ENCODE data around the gene GLT1D1. TPM values are rescaled to one million over a fixed set of nuclear protein-coding genes. Genes with fewer than 3 reads are reported as not detected.

GLT1D1 gene
- total RNA-seq, 2 experiments from 2014 or later = 0.27 to 0.30 TPM

GRCh38 chr12:128817111-128818015 lies 35.9 kb upstream of the GLT1D1 start:
- H3K9me3 Mint-ChIP-seq = no peaks in the 10 kb centered on the region
- no peak for DNase-seq
- peaks cover 65% of the 10 kb centered on the region for H3K36me3 Mint-ChIP-seq
- H3K27ac Mint-ChIP-seq = peak overlapping the region; percentile 70
- peaks cover 50% of the 10 kb centered on the region for H3K4me1 Mint-ChIP-seq
- no peak overlapping the region for H3K4me3 Mint-ChIP-seq
- H3K27me3 Mint-ChIP-seq = no peaks in the 10 kb centered on the region

GRCh38 chr12:128818065-128819022 lies 34.9 kb upstream of the GLT1D1 start:
- DNase-seq = no peak
- Mint-ChIP-seq H3K27ac (peak overlapping the region; percentile 35), H3K4me3 (no peak overlapping the region), H3K27me3 (no peaks in the 10 kb centered on the region), H3K4me1 (peaks cover 52% of the 10 kb centered on the region), H3K9me3 (no peaks in the 10 kb centered on the region), H3K36me3 (peaks cover 61% of the 10 kb centered on the region)

DNA sequence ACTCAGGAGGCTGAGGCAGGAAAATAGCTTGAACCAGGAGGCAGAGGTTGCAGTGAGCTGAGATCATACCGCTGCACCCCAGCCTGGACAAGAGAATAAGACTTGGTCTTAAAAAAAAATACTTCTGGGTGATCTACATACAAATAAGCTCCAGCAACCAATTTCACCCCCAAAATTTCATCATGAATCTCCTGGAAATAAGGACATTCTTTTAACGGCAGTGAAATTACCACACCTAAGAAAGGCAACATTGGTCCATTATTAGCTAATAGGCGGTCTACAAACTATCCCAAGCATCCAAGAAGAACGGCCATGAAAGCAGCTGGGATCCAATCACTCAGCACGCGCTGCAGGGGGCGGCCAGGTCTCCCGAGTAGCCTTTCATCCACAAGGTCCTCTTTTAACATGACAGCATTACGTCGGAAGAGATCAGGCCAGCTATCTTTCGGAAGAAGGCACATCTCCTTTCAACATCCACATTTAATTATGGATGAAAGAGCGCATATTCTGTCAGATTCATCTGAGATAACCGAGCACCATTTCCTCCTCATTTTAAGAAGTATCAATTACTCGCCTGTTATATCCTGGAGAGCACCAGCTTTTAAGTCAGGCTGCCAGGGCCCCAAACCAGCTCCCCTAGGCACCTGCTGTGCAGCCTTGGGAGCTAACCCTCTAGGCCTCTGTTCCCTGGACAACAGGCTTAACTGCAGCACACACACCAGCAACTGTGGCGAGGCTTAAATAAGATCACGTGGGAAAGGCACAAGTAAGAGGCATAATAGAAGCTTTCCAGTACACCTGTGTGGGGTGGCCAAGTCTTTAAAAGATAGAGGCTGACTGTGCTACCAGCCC lies 33.8 kb upstream of the GLT1D1 start:
- Mint-ChIP-seq H3K27me3 (no peaks in the 10 kb centered on the region), H3K27ac (no peak overlapping the region), H3K9me3 (no peaks in the 10 kb centered on the region), H3K36me3 (peaks cover 52% of the 10 kb centered on the region), H3K4me3 (no peak overlapping the region), H3K4me1 (peaks cover 47% of the 10 kb centered on the region)
- no peak for DNase-seq

DNA sequence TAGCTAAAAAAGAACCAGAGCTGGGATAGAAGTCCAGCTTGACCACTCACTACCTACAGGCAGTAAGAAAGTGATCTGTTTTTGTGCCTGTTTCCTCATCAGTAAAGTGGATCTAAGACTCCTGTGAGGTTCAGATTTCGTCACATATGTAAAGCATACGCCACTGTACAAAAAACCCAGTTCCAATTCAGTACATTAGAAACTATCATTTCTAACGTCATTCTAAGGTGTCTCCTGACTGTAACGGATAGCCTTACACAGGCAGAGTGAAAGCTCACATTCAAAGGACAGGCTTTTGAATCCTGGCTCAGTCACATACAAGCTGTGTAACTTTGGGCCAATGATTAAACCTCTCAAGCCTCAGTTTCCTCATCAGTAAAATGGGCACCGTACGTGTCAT lies 33.0 kb upstream of the GLT1D1 start:
- peaks cover 47% of the 10 kb centered on the region for H3K4me1 Mint-ChIP-seq
- H3K27ac Mint-ChIP-seq = no peak overlapping the region
- no peak for DNase-seq
- H3K9me3 Mint-ChIP-seq = no peaks in the 10 kb centered on the region
- H3K4me3 Mint-ChIP-seq = no peak overlapping the region
- H3K36me3 Mint-ChIP-seq = peaks cover 46% of the 10 kb centered on the region
- no peaks in the 10 kb centered on the region for H3K27me3 Mint-ChIP-seq

- Mint-ChIP-seq H3K4me1 (peaks cover 45% of the 10 kb centered on the region), H3K27ac (peak overlapping the region; percentile 32), H3K4me3 (peak overlapping the region; percentile 74), H3K9me3 (no peaks in the 10 kb centered on the region), H3K36me3 (peaks cover 42% of the 10 kb centered on the region), H3K27me3 (no peaks in the 10 kb centered on the region)
- no peak for DNase-seq
Measured at GRCh38 chr12:128820723-128821432, 32.4 kb upstream of the GLT1D1 start.

DNA sequence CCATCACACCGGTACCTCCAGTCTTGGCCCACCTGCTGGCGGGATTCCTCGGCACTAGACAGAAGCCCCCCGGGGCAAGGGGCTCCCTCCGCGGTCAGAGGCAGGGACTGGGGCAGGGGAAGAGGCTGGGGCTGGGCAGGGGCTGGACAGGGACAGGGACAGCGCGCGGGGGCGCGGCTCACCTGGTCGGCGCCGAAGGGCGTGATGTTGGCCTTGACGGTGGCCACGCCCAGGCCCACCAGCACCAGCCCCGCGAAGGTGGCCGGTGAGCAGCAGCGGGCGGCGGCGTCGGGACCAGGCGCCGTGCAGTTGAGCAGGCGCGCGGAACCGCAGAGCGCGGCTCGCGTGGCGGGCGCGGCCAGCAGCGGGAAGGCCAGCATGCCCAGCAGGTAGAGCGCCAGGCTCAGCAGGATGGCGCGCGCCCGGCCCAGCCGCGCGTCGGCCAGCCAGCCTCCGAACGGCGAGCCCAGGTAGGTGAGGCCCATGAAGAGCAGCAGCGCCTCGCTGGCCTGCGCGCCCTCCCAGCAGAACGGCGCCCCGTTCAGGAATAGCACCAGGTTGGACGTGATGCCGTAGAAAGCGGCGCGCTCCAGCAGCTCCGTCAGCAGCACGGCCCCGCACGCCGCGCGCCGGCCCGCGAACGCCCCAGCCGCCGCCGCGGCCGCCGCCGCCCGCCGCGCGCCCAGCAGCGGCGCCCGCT lies 29.9 kb upstream of the GLT1D1 start:
- peak; percentile 50 for DNase-seq
- Mint-ChIP-seq H3K4me1 (peaks cover 24% of the 10 kb centered on the region), H3K9me3 (peaks cover 2% of the 10 kb centered on the region), H3K4me3 (peak overlapping the region; percentile 87), H3K36me3 (peaks cover 35% of the 10 kb centered on the region), H3K27me3 (no peaks in the 10 kb centered on the region), H3K27ac (peak overlapping the region; percentile 58)

GRCh38 chr12:128823916-128824839 lies 29.1 kb upstream of the GLT1D1 start, which contains the start of gene SLC15A4:
Gene SLC15A4, minus strand, starts transcription at chr12:128823958. Its CDS starts 15 bp downstream, at chr12:128823943.
- Mint-ChIP-seq H3K4me3 (peak within 1 kb of the TSS; percentile 87), H3K36me3 (peaks cover 33% of the 10 kb centered on the region), H3K9me3 (peaks cover 2% of the 10 kb centered on the region), H3K27ac (peak within 1 kb of the TSS; percentile 80), H3K4me1 (peaks cover 18% of the 10 kb centered on the region), H3K27me3 (peaks cover 7% of the 10 kb centered on the region)
- DNase-seq = peak; percentile 97

DNA sequence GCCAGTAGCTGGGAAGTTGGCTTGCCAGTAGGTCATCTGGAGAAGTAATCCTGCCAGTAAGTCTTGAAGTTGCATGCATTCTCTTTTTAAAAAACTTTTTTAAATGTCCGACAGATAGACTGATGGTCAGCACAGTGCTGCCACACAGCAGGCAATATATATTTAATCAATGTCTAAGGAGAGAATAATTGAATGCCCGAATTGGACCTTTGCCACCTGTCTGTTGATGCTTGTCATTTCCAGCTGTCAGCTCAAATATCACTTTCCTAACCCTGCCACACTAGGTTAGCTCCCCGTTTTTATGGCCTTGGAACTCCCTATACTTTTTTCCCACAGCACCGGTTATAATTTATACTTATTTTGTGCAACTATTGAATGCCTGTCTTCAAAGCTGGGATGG lies 27.4 kb upstream of the GLT1D1 start:
- Mint-ChIP-seq H3K27ac (no peak overlapping the region), H3K36me3 (peaks cover 21% of the 10 kb centered on the region), H3K27me3 (peaks cover 11% of the 10 kb centered on the region), H3K4me3 (no peak overlapping the region), H3K4me1 (peaks cover 26% of the 10 kb centered on the region), H3K9me3 (peaks cover 2% of the 10 kb centered on the region)
- DNase-seq = no peak

DNA sequence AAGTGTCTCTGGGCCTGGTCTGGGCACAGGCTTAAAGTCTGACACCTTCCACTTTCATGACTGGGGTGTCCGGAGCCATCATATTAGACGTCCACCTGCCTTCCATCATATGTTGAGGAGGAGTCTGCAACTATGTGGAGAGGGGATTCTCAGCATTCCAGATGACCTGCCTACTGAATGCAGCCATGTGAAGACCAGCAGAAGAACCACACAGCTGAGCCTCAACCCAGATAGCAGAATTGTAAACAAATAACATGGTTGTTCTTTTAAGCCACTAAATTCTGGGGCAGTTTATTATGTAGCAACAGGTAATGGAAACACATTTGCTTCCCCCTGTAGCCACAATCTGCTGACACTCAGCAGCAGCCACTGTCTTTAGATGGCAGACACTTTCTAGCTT lies 25.6 kb upstream of the GLT1D1 start:
- no peak overlapping the region for H3K4me3 Mint-ChIP-seq
- H3K27ac Mint-ChIP-seq = no peak overlapping the region
- no peak for DNase-seq
- peaks cover 7% of the 10 kb centered on the region for H3K36me3 Mint-ChIP-seq
- peaks cover 14% of the 10 kb centered on the region for H3K4me1 Mint-ChIP-seq
- peaks cover 2% of the 10 kb centered on the region for H3K9me3 Mint-ChIP-seq
- H3K27me3 Mint-ChIP-seq = peaks cover 11% of the 10 kb centered on the region

GRCh38 chr12:128829861-128830504 lies 23.3 kb upstream of the GLT1D1 start:
- H3K27ac Mint-ChIP-seq = peak overlapping the region; percentile 73
- H3K9me3 Mint-ChIP-seq = peaks cover 2% of the 10 kb centered on the region
- H3K4me1 Mint-ChIP-seq = peaks cover 12% of the 10 kb centered on the region
- peaks cover 4% of the 10 kb centered on the region for H3K36me3 Mint-ChIP-seq
- DNase-seq = peak; percentile 15
- H3K4me3 Mint-ChIP-seq = no peak overlapping the region
- peaks cover 11% of the 10 kb centered on the region for H3K27me3 Mint-ChIP-seq

DNA sequence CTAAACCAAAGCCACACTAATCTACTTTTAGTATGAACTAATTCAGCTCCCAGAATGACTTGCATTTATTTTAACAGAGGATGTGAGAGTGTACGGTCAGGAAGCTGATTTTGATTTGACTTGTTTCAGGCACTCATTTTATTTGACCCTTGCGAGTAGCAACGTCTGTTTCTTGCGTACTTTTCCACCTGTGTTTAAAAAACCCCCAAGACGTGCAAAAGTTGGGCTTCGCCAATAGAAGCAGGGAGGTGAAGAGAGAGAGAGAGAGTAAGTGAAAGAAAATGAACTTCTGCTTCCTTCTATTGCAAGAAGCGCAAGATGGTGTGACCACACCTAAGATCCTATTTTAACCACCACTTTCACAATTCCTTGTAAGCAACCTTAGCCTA lies 22.8 kb upstream of the GLT1D1 start:
- peaks cover 4% of the 10 kb centered on the region for H3K36me3 Mint-ChIP-seq
- H3K27me3 Mint-ChIP-seq = peaks cover 11% of the 10 kb centered on the region
- peaks cover 12% of the 10 kb centered on the region for H3K4me1 Mint-ChIP-seq
- peaks cover 2% of the 10 kb centered on the region for H3K9me3 Mint-ChIP-seq
- DNase-seq = no peak
- H3K27ac Mint-ChIP-seq = no peak overlapping the region
- no peak overlapping the region for H3K4me3 Mint-ChIP-seq

- Mint-ChIP-seq H3K27ac (no peak overlapping the region), H3K9me3 (no peaks in the 10 kb centered on the region), H3K36me3 (no peaks in the 10 kb centered on the region), H3K27me3 (peaks cover 11% of the 10 kb centered on the region), H3K4me3 (no peak overlapping the region), H3K4me1 (peaks cover 12% of the 10 kb centered on the region)
- DNase-seq = no peak
Measured at GRCh38 chr12:128833418-128833817, 19.9 kb upstream of the GLT1D1 start.

Measured in activated naive CD8-positive, alpha-beta T cell treated with anti-CD3 and anti-CD28 coated beads for 36 hours (primary cell).